ENCODE results near the gene HPN.

HPN gene

DNA sequence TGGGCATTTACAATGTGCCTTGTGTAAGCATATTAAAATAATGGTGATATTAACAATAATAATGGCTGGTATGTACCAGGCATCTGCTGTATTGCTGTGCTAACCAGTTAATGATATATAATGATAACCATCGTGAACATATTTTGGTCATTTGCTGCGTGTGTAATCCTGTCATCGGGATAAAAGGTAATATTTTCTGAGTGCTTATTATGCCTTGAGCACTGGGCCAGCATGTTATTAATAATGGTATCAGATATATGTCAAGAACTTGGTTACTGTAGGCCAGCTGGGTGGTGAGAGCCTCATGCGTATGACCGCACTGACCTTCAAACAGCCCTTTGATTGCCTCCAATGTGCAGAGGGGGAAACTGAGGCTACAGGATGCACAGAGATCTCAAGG lies 51.9 kb downstream of the HPN start:
- POLR2A ChIA-PET: no interaction called here
- TF ChIP-seq, protein P1, sequence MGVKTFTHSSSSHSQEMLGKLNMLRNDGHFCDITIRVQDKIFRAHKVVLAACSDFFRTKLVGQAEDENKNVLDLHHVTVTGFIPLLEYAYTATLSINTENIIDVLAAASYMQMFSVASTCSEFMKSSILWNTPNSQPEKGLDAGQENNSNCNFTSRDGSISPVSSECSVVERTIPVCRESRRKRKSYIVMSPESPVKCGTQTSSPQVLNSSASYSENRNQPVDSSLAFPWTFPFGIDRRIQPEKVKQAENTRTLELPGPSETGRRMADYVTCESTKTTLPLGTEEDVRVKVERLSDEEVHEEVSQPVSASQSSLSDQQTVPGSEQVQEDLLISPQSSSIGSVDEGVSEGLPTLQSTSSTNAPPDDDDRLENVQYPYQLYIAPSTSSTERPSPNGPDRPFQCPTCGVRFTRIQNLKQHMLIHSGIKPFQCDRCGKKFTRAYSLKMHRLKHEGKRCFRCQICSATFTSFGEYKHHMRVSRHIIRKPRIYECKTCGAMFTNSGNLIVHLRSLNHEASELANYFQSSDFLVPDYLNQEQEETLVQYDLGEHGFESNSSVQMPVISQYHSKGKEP (tag by site-specific recombination; IDR thresholded peaks at IDR 0.05): no peak
- TF ChIP-seq ZNF148 (tag by site-specific recombination; IDR thresholded peaks at IDR 0.05; ENCODE audit: borderline replicate concordance) (no peak), ZNF302 (tag by site-specific recombination; IDR thresholded peaks at IDR 0.05; ENCODE audit: low read depth) (no peak), GFI1B (tag by site-specific recombination; IDR thresholded peaks at IDR 0.05) (no peak), ZNF521 (tag by site-specific recombination; IDR thresholded peaks at IDR 0.05) (no peak), BCL11A (tag by site-specific recombination; IDR thresholded peaks at IDR 0.05; ENCODE audit: low read depth) (no peak), ZNF692 (tag by site-specific recombination; IDR thresholded peaks at IDR 0.05) (no peak), ZNF221 (tag by site-specific recombination; IDR thresholded peaks at IDR 0.05; ENCODE audit: borderline replicate concordance) (no peak), ZNF560 (tag by site-specific recombination; IDR thresholded peaks at IDR 0.05; ENCODE audit: borderline replicate concordance) (no peak), ZNF658 (tag by site-specific recombination; IDR thresholded peaks at IDR 0.05) (no peak), ZNF677 (tag by site-specific recombination; IDR thresholded peaks at IDR 0.05) (no peak), ZNF266 (tag by site-specific recombination; IDR thresholded peaks at IDR 0.05; ENCODE audit: low read depth) (no peak), ZNF121 (tag by site-specific recombination; IDR thresholded peaks at IDR 0.05) (no peak), ZNF843 (tag by site-specific recombination; IDR thresholded peaks at IDR 0.05) (no peak), REST (tag by site-specific recombination; IDR thresholded peaks at IDR 0.05) (no peak), HOXD13 (CRISPR knock-in tag; IDR thresholded peaks at IDR 0.05; ENCODE audit: borderline replicate concordance) (no peak)
- Histone ChIP-seq H3K27ac (ENCODE audit: extremely low read depth, low read depth, low read length) (no peak overlapping the region), H3K4me1 (ENCODE audit: control insufficient read depth, insufficient read depth, low read length) (peaks cover 7% of the 10 kb centered on the region), H3K36me3 (ENCODE audit: control insufficient read depth in 2 of 2, insufficient read depth in 1 of 2, low read length in 2 of 2) (no peaks in the 10 kb centered on the region; a peak in 1 of 3 replicates), H3K4me3 (ENCODE audit: low read depth, low read length) (no peak overlapping the region), H3K9me3 (ENCODE audit: control insufficient read depth, insufficient read depth, low read depth, low read length) (no peaks in the 10 kb centered on the region)
- CTCF ChIA-PET: interaction anchor here (0.6 to 4.9 kb wide), 13 partner anchors 10 to 367 kb away, joined by 3 to 87 read pairs (median 5); partner anchors contain the start of gene LGI4
